ENCODE results near the gene ARHGEF28.

The ARHGEF28 gene

GRCh38 chr5:73702534-73702933 lies 76.5 kb downstream of the ARHGEF28 start:
- no peak for DNase-seq

- no peak for DNase-seq
Measured at GRCh38 chr5:73702951-73703350, 77.0 kb downstream of the ARHGEF28 start.

GRCh38 chr5:73705364-73705763 lies 79.4 kb downstream of the ARHGEF28 start:
- DNase-seq: no peak

GRCh38 chr5:73706963-73707362 lies 81.0 kb downstream of the ARHGEF28 start:
- DNase-seq: no peak

- no peak for DNase-seq
Measured at GRCh38 chr5:73709536-73710129, 83.6 kb downstream of the ARHGEF28 start.

GRCh38 chr5:73716284-73716808 lies 90.3 kb downstream of the ARHGEF28 start:
- no peak for DNase-seq

- DNase-seq: no peak
Measured at GRCh38 chr5:73718762-73719161, 92.8 kb downstream of the ARHGEF28 start.

GRCh38 chr5:73719632-73720031 lies 93.6 kb downstream of the ARHGEF28 start:
- no peak for DNase-seq

- DNase-seq: no peak
Measured at GRCh38 chr5:73722231-73722630, 96.2 kb downstream of the ARHGEF28 start.

- DNase-seq: no peak
Measured at GRCh38 chr5:73726071-73726470, 100.1 kb downstream of the ARHGEF28 start.

- no peak for DNase-seq
Measured at GRCh38 chr5:73726606-73727231, 100.7 kb downstream of the ARHGEF28 start.

GRCh38 chr5:73727470-73727869 lies 101.5 kb downstream of the ARHGEF28 start:
- DNase-seq: no peak

GRCh38 chr5:73728493-73729273 lies 102.7 kb downstream of the ARHGEF28 start:
- DNase-seq: no peak

- DNase-seq: no peak
Measured at GRCh38 chr5:73729329-73729728, 103.3 kb downstream of the ARHGEF28 start.

- no peak for DNase-seq
Measured at GRCh38 chr5:73732045-73732444, 106.0 kb downstream of the ARHGEF28 start.

GRCh38 chr5:73733219-73733618 lies 107.2 kb downstream of the ARHGEF28 start:
- DNase-seq: no peak

- DNase-seq: no peak
Measured at GRCh38 chr5:73735032-73735734, 109.2 kb downstream of the ARHGEF28 start.

GRCh38 chr5:73739650-73740049 lies 113.7 kb downstream of the ARHGEF28 start:
- no peak for DNase-seq

- DNase-seq: no peak
Measured at GRCh38 chr5:73740274-73740790, 114.3 kb downstream of the ARHGEF28 start.

- DNase-seq: no peak
Measured at GRCh38 chr5:73743161-73743560, 117.2 kb downstream of the ARHGEF28 start.

- DNase-seq: no peak
Measured at GRCh38 chr5:73745836-73746235, 119.8 kb downstream of the ARHGEF28 start.

- no peak for DNase-seq
Measured at GRCh38 chr5:73746608-73747007, 120.6 kb downstream of the ARHGEF28 start.
